K562 (cell line): ENCODE measurements around the gene PRTN3. TPM values are rescaled to one million over a fixed set of nuclear protein-coding genes. Genes with fewer than 3 reads are reported as not detected.

ENCODE experiments used
- ARID1B ChIP-seq: fragments of 450-650 bp; IDR thresholded peaks from 2 replicates; pipeline ENCODE4 v1.6.1; 2016; ENCODE audit warnings: antibody characterized with exemption, mild to moderate bottlenecking, inconsistent platforms
- ARNT ChIP-seq, 2 experiments: fragments of 450-650 bp; IDR thresholded peaks; 2 replicates each; pipeline ENCODE4 v1.6.1; 2016; ENCODE audit warnings: mild to moderate bottlenecking in 1 of 2
- BHLHE40 ChIP-seq: IDR thresholded peaks from 2 replicates; pipeline ENCODE4 v1.6.1; 2011; ENCODE audit warnings: low read length, improper control_type of control experiment
- FOXA3 ChIP-seq, 2 experiments: fragments of 450-650 bp in 1 of 2; sonication (generic) in 1 of 2; formaldehyde crosslinking; IDR thresholded peaks in 1 of 2; conservative IDR thresholded peaks in 1 of 2; 2 replicates each; pipeline versions ENCODE4 v1.4.0 to v1.8.0; 2020 to 2022; ENCODE audit warnings: mild to moderate bottlenecking in 2 of 2, missing genetic modification reagents in 1 of 2
- GATAD2A ChIP-seq: fragments of 450-650 bp; IDR thresholded peaks from 2 replicates; pipeline ENCODE4 v1.6.1; 2017
- HINFP ChIP-seq: fragments of 450-650 bp; conservative IDR thresholded peaks from 2 replicates; pipeline ENCODE4 v1.6.1; 2016; ENCODE audit warnings: missing genetic modification characterization, low read depth, mild to moderate bottlenecking, control low read depth, missing compliant biosample characterization
- HMGN3 ChIP-seq: IDR thresholded peaks from 2 replicates; pipeline ENCODE4 v1.6.1; 2011; ENCODE audit warnings: borderline replicate concordance, low read depth, mild to moderate bottlenecking, mixed read lengths, low read length; ENCODE audit not compliant: insufficient read length; ENCODE audit errors: extremely low read depth
- NCOA2 ChIP-seq, 2 experiments: fragments of 450-650 bp; IDR thresholded peaks; 2 replicates each; pipeline ENCODE4 v1.6.1; 2018; ENCODE audit warnings: mild to moderate bottlenecking in 2 of 2, moderate library complexity in 1 of 2; ENCODE audit not compliant: partially characterized antibody in 2 of 2
- POLR2G ChIP-seq: fragments of 200-400 bp; formaldehyde crosslinking; IDR thresholded peaks from 2 replicates; pipeline ENCODE4 v1.6.1; 2017; ENCODE audit warnings: low read depth, mild to moderate bottlenecking, antibody characterized with exemption, low read length, moderate library complexity
- PRDM10 ChIP-seq: fragments of 450-650 bp; IDR thresholded peaks from 2 replicates; pipeline ENCODE4 v1.6.1; 2018; ENCODE audit not compliant: partially characterized antibody
- RBM22 ChIP-seq: fragments of 200-400 bp; formaldehyde crosslinking; IDR thresholded peaks from 2 replicates; pipeline ENCODE4 v1.6.1; 2018; ENCODE audit warnings: low read length, low read depth; ENCODE audit not compliant: poor library complexity, severe bottlenecking
- TRIM24 ChIP-seq, 2 experiments: fragments of 450-650 bp; IDR thresholded peaks; 2 replicates each; pipeline ENCODE4 v1.6.1; 2016
- ZBTB11 ChIP-seq, 3 experiments: fragments of 200-800 bp in 1 of 3; fragments of 250-450 bp in 1 of 3; fragments of 450-650 bp in 1 of 3; sonication (Bioruptor Pico) in 1 of 3; sonication (Bioruptor generic) in 1 of 3; formaldehyde crosslinking in 1 of 3; IDR thresholded peaks; 2 replicates each; pipeline versions ENCODE4 v1.6.1 to v1.8.0; 2016 to 2022; ENCODE audit warnings: mild to moderate bottlenecking in 2 of 3, missing genetic modification characterization in 2 of 3, missing compliant biosample characterization in 1 of 3, moderate library complexity in 1 of 3
- ZBTB12 ChIP-seq: fragments of 250-450 bp; sonication (Bioruptor Pico); IDR thresholded peaks from 2 replicates; pipeline ENCODE4 v1.4.0; 2020
- ZBTB26 ChIP-seq: fragments of 450-650 bp; formaldehyde crosslinking; IDR thresholded peaks from 2 replicates; pipeline ENCODE4 v1.4.0; 2022; ENCODE audit warnings: missing genetic modification characterization
- polyA plus RNA-seq, 8 experiments: library from polyadenylated mRNA; depleted of rRNA in 4 of 8; stranded (reverse) in 5 of 8; unstranded in 3 of 8; fragments of >200 nt; fragmentation: Nextera tagmentation in 2 of 8; fragmentation: Illumina TruSeq in 1 of 8; extraction: Ambion mirVana in 2 of 8; extraction: Trizol in 1 of 8; gene quantifications; 2 replicates each; pipeline versions ENCODE4 v1.2.1 to v1.2.3, GENCODE V29; 2011 to 2014; ENCODE audit warnings: inconsistent platforms in 1 of 8, missing spikeins in 1 of 8
- total RNA-seq, 7 experiments: library from RNA; depleted of rRNA in 6 of 7; stranded (reverse); fragments of >200 nt in 6 of 7; fragmentation: Illumina TruSeq in 2 of 7; extraction: Trizol in 2 of 7; gene quantifications; 2 replicates each; pipeline versions ENCODE4 v1.2.1 to v1.2.3, GENCODE V29; 2011 to 2021; ENCODE audit warnings: low replicate concordance in 1 of 7

Gene PRTN3
- total and polyA plus RNA-seq, 9 of the 15 experiments (the other 6 are each of a cell fraction or from before 2014, with no cell fraction given) = 0.14 to 0.86 (median 0.43) TPM; not detected in 3

GRCh38 chr19:872266-872951 is 31.6 kb downstream of the PRTN3 start (continued):
- TF ChIP-seq PRDM10 = no peak
- no peak for TF ChIP-seq HMGN3
- peak; percentile 70 for TF ChIP-seq POLR2G
- no peak for TF ChIP-seq ZBTB12
- no peak for TF ChIP-seq HINFP (tag)
- TF ChIP-seq ARID1B = 0 out of 2 replicates have a peak, but pooled peaks have one; percentile 18
- peak; percentile 85 for TF ChIP-seq RBM22
- no peak for TF ChIP-seq ZBTB26 (CRISPR knock-in tag)
- no peak for TF ChIP-seq BHLHE40
- TF ChIP-seq FOXA3 (CRISPR knock-in tag; conservative IDR thresholded peaks at IDR 0.05 in 1 of 2, IDR thresholded peaks at IDR 0.05 in 1 of 2) = no peak
- no peak for TF ChIP-seq TRIM24 (IDR thresholded peaks at IDR 0.05)
- TF ChIP-seq ZBTB11 (CRISPR knock-in tag; IDR thresholded peaks at IDR 0.05) = no peak
- TF ChIP-seq ARNT (IDR thresholded peaks at IDR 0.05) = no peak
- TF ChIP-seq NCOA2 (IDR thresholded peaks at IDR 0.05; ENCODE audit: partially characterized antibody in 2 of 2) = no peak
- no peak for TF ChIP-seq GATAD2A
